Mesodermal cell (in vitro differentiated cells): ENCODE measurements around the gene ACSL3.
"Not testable (repeated sequence)": the region's sequence is repeated elsewhere in the genome, so short reads cannot be mapped to it uniquely, and the experiment has no call there.

Experiments used
- H3K27ac ChIP-seq: 2 replicates; pipeline ENCODE4 v1.7.0; 2013; ENCODE audit warnings: mild to moderate bottlenecking, low read depth, low read length, moderate library complexity; ENCODE audit not compliant: severe bottlenecking
- H3K36me3 ChIP-seq: 2 replicates; pipeline ENCODE4 v1.7.1; 2013; ENCODE audit warnings: mild to moderate bottlenecking, low read length, moderate library complexity; ENCODE audit not compliant: control insufficient read depth, insufficient read depth
- H3K4me1 ChIP-seq: one replicate; pipeline ENCODE4 v1.7.1; 2013; ENCODE audit warnings: mild to moderate bottlenecking, low read length; ENCODE audit not compliant: insufficient read depth, control insufficient read depth, poor library complexity, severe bottlenecking
- H3K4me3 ChIP-seq: 2 replicates; pipeline ENCODE4 v1.7.0; 2013; ENCODE audit warnings: low read length, control low read depth, mild to moderate bottlenecking; ENCODE audit not compliant: insufficient read depth, poor library complexity, severe bottlenecking; ENCODE audit errors: extremely low read depth
- H3K9me3 ChIP-seq: 2 replicates; pipeline ENCODE4 v1.7.1; 2013; ENCODE audit warnings: mild to moderate bottlenecking, low read length, moderate library complexity; ENCODE audit not compliant: control insufficient read depth
- WGBS, 2 experiments: methylation state at CpG; one replicate each; pipeline ENCODE4 v1.1.5; 2013; ENCODE audit warnings: missing lambda C conversion rate in 2 of 2; ENCODE audit not compliant: insufficient coverage in 2 of 2; 5-methylcytosine and 5-hydroxymethylcytosine counted together

ACSL3 gene

DNA sequence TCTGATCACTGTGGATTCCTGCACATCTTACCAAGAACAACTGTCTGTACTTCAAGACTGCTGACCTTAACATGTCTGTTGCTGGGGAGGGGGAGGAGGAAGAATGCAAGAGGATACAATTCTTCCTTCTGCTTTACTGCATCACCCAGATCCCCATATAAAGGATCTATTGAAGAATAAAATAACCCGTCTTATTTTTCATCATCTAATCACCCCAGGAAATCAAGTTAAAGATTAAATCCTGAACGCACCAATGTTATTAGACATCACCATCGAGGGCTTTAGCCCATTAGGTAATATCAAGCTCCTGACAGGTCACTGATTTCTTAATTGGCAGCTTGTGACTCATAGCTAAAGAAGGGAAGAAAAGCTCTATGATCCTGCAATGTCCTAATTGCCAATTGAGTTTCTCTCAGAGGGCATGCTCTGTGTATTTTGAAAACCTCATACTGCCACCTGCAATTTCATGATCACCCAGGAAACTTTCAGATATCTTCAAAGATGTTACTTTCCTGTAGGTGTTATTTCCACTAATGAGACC is 115.8 kb downstream of the ACSL3 start:
- Histone ChIP-seq H3K27ac (no peak overlapping the region), H3K36me3 (no peaks in the 10 kb centered on the region), H3K4me1 (peaks cover 9% of the 10 kb centered on the region), H3K9me3 (no peaks in the 10 kb centered on the region), H3K4me3 (no peak overlapping the region)
- 86 to 90% methylated on average over 1 to 3 of the region's 3 CpGs for WGBS, 2 experiments

DNA sequence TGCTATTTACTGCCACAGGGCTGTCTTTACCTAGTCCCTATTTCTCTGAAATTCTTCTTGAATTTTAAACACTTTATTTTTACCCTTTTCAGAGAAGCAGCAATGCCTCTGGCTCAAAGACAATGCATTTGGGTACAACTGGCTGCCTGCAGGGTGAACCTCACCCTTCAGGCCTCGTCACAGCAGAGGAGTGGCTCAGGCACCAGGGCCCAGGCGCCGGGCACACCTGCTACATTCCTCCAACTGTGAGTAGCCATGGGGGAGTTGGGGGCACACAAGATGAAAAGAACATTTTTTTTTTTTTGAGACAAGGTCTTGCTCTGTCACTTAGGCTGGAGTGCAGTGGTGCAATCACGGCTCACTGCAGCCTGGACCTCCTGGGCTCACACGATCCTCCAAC is 116.3 kb downstream of the ACSL3 start:
- no peaks in the 10 kb centered on the region for H3K36me3 ChIP-seq
- 87 to 94% methylated on average over 5 of the region's 5 CpGs for WGBS, 2 experiments

GRCh38 chr2:222978850-222979249 is 118.0 kb downstream of the ACSL3 start:
- Histone ChIP-seq H3K4me1 (peaks cover 6% of the 10 kb centered on the region), H3K9me3 (no peaks in the 10 kb centered on the region), H3K27ac (no peak overlapping the region), H3K36me3 (no peaks in the 10 kb centered on the region), H3K4me3 (no peak overlapping the region)

More for the DNA sequence above, 116.3 kb downstream of the ACSL3 start:
- Histone ChIP-seq H3K4me3 (no peak overlapping the region), H3K27ac (no peak overlapping the region), H3K9me3 (no peaks in the 10 kb centered on the region), H3K4me1 (peaks cover 9% of the 10 kb centered on the region)

DNA sequence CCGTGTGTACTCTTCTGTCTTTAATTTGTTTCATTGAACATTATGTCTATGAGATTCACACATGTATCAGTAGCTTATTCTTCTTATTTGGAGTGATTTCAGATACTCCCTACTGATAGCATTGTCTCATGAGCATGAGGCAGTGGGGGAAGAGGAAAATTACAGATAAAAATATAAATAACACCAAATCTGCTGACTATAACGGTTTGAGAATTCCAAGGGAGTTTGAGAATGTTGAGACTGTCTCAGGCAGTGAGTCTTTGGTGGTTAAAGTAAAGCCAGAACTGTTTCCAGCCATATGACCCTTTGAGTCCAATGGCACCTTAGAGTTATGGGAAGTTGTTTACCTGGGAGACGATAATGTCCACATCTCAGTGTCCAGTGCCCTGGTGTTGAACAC is 118.6 kb downstream of the ACSL3 start:
- H3K9me3 ChIP-seq = no peaks in the 10 kb centered on the region
- peaks cover 6% of the 10 kb centered on the region for H3K4me1 ChIP-seq
- no peak overlapping the region for H3K27ac ChIP-seq
- H3K36me3 ChIP-seq = no peaks in the 10 kb centered on the region
- H3K4me3 ChIP-seq = no peak overlapping the region
- WGBS, 2 experiments = 100% methylated on average over 1 of the region's 3 CpGs; no CpG with 5 or more reads in 1 of the 2 experiments

DNA sequence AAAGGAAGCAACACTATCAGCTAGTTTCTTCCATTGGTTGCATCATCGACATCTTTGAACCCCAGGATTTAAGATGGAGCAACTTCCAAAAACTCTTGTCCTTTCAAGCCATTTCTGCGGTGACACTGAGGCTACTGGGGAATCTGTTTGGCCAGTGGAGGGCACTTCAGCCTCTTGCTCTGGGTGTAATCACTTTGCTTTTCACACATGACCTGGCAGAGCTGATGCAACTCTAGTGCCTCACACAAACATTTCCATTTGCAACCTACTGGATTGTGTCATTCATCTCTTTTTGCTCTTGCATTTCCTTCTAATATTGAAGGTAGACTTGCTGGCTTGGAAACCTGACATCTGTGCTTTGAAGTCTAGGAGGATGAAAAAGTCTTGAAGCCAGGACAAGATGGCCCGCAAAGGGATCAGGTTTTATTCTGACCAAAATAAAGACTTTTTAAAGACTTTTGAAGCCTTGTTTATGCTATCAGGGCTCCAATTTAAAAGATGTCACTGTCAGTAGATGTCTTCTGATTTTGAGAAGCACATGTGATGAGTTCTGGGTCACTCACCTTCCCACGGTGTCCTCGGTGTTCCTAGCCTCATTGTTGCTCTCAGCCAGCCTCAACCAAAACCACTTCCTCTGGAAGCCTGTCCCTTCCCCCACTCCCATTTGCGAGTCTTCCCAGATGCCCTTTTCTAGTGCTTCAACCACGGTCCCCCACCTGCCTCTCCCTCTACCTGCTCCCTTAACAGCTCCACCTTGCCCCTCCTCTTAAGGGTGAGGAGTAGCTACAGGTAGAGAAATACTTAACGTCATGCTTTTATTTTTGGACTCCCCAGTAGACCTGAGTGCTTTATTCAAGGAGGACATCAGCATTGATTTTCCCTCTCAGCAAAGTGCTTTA is 121.4 kb downstream of the ACSL3 start:
- no peaks in the 10 kb centered on the region for H3K36me3 ChIP-seq
- H3K4me3 ChIP-seq = no peak overlapping the region
- peaks cover 16% of the 10 kb centered on the region for H3K9me3 ChIP-seq
- peak overlapping the region; percentile 65 for H3K27ac ChIP-seq
- WGBS, 2 experiments = 70 to 75% methylated on average over 4 of the region's 8 CpGs
- H3K4me1 ChIP-seq = peaks cover 6% of the 10 kb centered on the region

DNA sequence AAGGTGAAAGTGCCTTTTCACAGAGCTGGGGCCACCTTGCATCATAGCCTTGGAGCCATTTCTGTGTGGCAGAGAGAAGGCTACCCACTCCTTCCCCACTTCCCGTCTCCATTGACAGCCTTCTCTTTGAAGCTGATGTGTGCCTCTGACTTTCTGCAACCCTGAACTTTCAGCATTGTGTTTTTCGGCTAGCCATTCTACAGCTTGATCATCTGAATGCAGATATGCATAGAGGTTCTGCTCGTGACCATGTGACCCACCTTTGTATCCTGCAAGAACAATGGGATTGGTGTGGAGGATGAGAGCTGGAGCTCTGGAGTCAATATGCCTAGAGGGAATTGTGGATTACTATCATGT is 122.1 kb downstream of the ACSL3 start:
- H3K4me1 ChIP-seq = peaks cover 6% of the 10 kb centered on the region
- WGBS, 2 experiments = 87 to 100% methylated on average over 2 to 3 of the region's 3 CpGs
- no peak overlapping the region for H3K4me3 ChIP-seq
- no peak overlapping the region for H3K27ac ChIP-seq
- H3K9me3 ChIP-seq = peaks cover 20% of the 10 kb centered on the region
- H3K36me3 ChIP-seq = no peaks in the 10 kb centered on the region

DNA sequence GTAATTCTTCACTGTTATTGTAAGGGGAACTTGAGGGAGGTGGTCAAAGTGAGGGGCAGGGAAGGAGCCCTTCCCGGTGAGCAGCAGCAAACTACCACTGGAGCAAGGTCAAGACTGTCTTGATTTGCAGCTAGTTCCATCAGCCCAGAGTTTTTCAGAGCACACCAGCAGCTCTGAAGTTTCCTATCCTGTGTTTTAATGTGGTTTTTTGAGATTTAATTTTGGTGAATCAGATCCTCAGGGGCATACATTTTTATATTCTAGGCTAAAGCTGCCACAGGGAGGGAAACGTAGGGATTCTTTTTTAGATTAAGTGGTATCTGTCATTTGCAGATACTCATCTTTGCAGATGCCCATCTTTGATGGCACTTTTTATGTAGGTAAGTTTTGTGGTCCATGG is 124.1 kb downstream of the ACSL3 start:
- Histone ChIP-seq H3K4me3 (no peak overlapping the region), H3K36me3 (no peaks in the 10 kb centered on the region), H3K4me1 (peaks cover 6% of the 10 kb centered on the region), H3K9me3 (peaks cover 23% of the 10 kb centered on the region), H3K27ac (no peak overlapping the region)
- WGBS, 2 experiments = 92 to 100% methylated on average over 2 of the region's 2 CpGs

DNA sequence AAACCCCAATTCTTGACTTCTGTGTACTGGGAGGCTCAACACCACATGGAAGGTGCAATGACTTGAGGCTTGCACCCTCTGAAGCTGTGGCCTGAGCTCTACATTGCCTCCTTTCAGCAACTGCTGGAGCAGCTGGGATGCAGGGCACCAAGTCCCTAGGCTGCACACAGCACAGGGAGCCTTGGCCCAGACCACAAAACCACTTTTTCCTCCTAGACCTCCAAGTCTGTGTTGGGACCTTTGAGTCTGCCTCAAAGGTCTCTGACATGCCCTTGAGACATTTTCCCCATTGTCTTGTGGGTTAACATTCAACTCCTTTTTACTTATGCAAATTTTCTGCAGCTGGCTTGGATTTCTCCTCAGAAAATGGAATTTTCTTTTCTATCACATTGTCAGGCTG is 128.6 kb downstream of the ACSL3 start:
- Histone ChIP-seq H3K4me3 (no peak overlapping the region), H3K9me3 (peaks cover 23% of the 10 kb centered on the region), H3K36me3 (no peaks in the 10 kb centered on the region), H3K27ac (no peak overlapping the region), H3K4me1 (peaks cover 6% of the 10 kb centered on the region)

DNA sequence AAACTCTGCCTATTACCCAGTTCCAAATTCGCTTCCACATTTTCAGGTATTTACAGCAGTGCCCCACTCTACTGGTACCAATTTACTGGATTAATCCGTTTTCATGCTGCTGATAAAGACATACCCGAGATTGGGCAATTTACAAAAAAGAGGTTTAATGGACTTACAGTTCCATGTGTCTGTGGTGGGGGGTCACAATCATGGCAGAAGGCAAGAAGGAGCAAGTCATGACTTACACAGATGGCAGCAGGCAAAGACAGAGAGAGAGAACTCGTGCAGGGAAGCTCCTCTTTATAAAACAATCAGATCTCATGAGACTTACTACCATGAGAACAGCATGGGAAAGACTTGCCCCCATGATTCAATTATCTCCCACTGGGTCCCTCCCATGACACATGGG is 129.4 kb downstream of the ACSL3 start:
- H3K4me3 ChIP-seq, H3K36me3 ChIP-seq: not testable (repeated sequence)
- H3K9me3 ChIP-seq = peaks cover 17% of the 10 kb centered on the region

GRCh38 chr2:222992137-222992536 is 131.3 kb downstream of the ACSL3 start:
- Histone ChIP-seq H3K27ac (no peak overlapping the region), H3K4me1 (peaks cover 8% of the 10 kb centered on the region), H3K4me3 (no peak overlapping the region), H3K36me3 (no peaks in the 10 kb centered on the region), H3K9me3 (peaks cover 8% of the 10 kb centered on the region)
- WGBS, 2 experiments = 75 to 91% methylated on average over 1 of the region's 2 CpGs

More for the DNA sequence above, 129.4 kb downstream of the ACSL3 start:
- not testable (repeated sequence) for H3K27ac ChIP-seq, H3K4me1 ChIP-seq
- WGBS, 2 experiments = 93 to 100% methylated on average over 3 to 4 of the region's 4 CpGs
